HepG2 (cell line): ENCODE data around the gene CHST12. TPM values are rescaled to one million over a fixed set of nuclear protein-coding genes. Genes with fewer than 3 reads are reported as not detected.
A peak's percentile ranks its signal among the peaks of the same experiment; 100 is the strongest.

Experiments
- ATAC-seq: fragments of 200-7000 bp; cut with Tn5 transposase; 3 replicates; pipeline ENCODE4 v1.9.1; 2020; ENCODE audit warnings: mild to moderate bottlenecking, moderate library complexity
- BruUV-seq: library from RNA; stranded (reverse); fragments of 400-500 nt; replicated peaks from 2 replicates; lab custom pipeline; 2021; lab: Mats Ljungman, UMichigan
- CTCF ChIA-PET: fragments of 300-600 bp; formaldehyde crosslinking; extraction: SDS; loops from one replicate; lab custom pipeline; 2021; ENCODE audit warnings: low total read pairs, inconsistent platforms, low intra/inter-chr PET ratio; lab: Yijun Ruan, JAX
- POLR2A ChIA-PET: fragments of 350-600 bp; sonication (Branson Sonifier 250); formaldehyde crosslinking; loops from one replicate; lab custom pipeline; 2020; ENCODE audit warnings: antibody characterized with exemption, inconsistent platforms; lab: Yijun Ruan, JAX
- DNase-seq: peaks from one replicate; pipeline ENCODE4 v3.0.0-alpha.2; 2015; ENCODE audit warnings: low spot score
- FAIRE-seq: peaks from 3 replicates; lab custom pipeline; 2011; peaks lifted over from hg19 to GRCh38; lab: Jason Lieb, UNC
- H2AFZ ChIP-seq: one replicate; pipeline ENCODE4 v1.6.1; 2011; ENCODE audit warnings: low read length, inconsistent platforms
- H3K27ac ChIP-seq: fragments of 300-600 bp; 3 replicates; pipeline ENCODE4 v1.8.0; 2011; ENCODE audit warnings: mixed run types, mild to moderate bottlenecking, mixed read lengths, low read length, inconsistent platforms; ENCODE audit not compliant: insufficient read depth; ENCODE audit errors: extremely low read length
- H3K27me3 ChIP-seq, 2 experiments: fragments of 200-600 bp in 1 of 2; 2 replicates in 1 of 2; 3 replicates in 1 of 2; pipeline versions ENCODE4 v1.6.0 to v1.8.0; 2011; ENCODE audit warnings: low read length in 2 of 2, mild to moderate bottlenecking in 2 of 2, moderate library complexity in 2 of 2, inconsistent platforms in 1 of 2; ENCODE audit not compliant: insufficient read depth in 2 of 2, control insufficient read depth in 1 of 2
- H3K36me3 ChIP-seq, 2 experiments: fragments of 200-600 bp in 1 of 2; replicated peaks in 1 of 2; 2 replicates in 1 of 2; 3 replicates in 1 of 2; pipeline versions ENCODE4 v1.5.1 to v1.8.0; 2011; ENCODE audit warnings: low read length in 2 of 2, inconsistent platforms in 1 of 2; ENCODE audit not compliant: insufficient read depth in 2 of 2, control insufficient read depth in 1 of 2
- H3K4me1 ChIP-seq: 2 replicates; pipeline ENCODE4 v1.5.1; 2012; ENCODE audit warnings: low read length, inconsistent platforms; ENCODE audit not compliant: insufficient read depth
- H3K4me2 ChIP-seq: 2 replicates; pipeline ENCODE4 v1.6.0; 2011; ENCODE audit warnings: low read depth, low read length, inconsistent platforms
- H3K4me3 ChIP-seq, 3 experiments: fragments of 200-600 bp in 1 of 3; sonication (generic), shearing (Covaris generic) in 1 of 3; replicated peaks in 1 of 3; 2 replicates each; pipeline ENCODE4 v1.5.1; 2011 to 2016; ENCODE audit warnings: low read length in 3 of 3, inconsistent platforms in 2 of 3, low read depth in 2 of 3, mild to moderate bottlenecking in 2 of 3, control low read depth in 1 of 3, mixed read lengths in 1 of 3; ENCODE audit not compliant: insufficient read depth in 1 of 3
- H3K79me2 ChIP-seq: one replicate; pipeline ENCODE4 v1.6.1; 2011; ENCODE audit warnings: low read length, inconsistent platforms; ENCODE audit not compliant: insufficient read depth
- H3K9ac ChIP-seq: 2 replicates; pipeline ENCODE4 v1.6.0; 2011; ENCODE audit warnings: mild to moderate bottlenecking, low read depth, low read length, inconsistent platforms; ENCODE audit not compliant: insufficient read depth
- H3K9me3 ChIP-seq: 2 replicates; pipeline ENCODE4 v1.5.1; 2012; ENCODE audit warnings: mild to moderate bottlenecking, low read length
- H4K20me1 ChIP-seq: 2 replicates; pipeline ENCODE4 v1.6.0; 2011; ENCODE audit warnings: inconsistent platforms, mild to moderate bottlenecking, low read length, moderate library complexity; ENCODE audit not compliant: insufficient read depth
- ETV6 ChIP-seq: sonication (generic); formaldehyde crosslinking; conservative IDR thresholded peaks from 2 replicates; pipeline ENCODE4 v1.4.0; 2020; ENCODE audit warnings: missing genetic modification reagents
- GATAD2A ChIP-seq: IDR thresholded peaks from 2 replicates; pipeline ENCODE4 v1.6.1; 2016
- GPN1 ChIP-seq: sonication (generic); formaldehyde crosslinking; IDR thresholded peaks from 2 replicates; pipeline ENCODE4 v1.5.1; 2020; ENCODE audit warnings: missing genetic modification reagents, borderline replicate concordance
- MTA1 ChIP-seq: sonication (generic); formaldehyde crosslinking; IDR thresholded peaks from 2 replicates; pipeline ENCODE4 v1.4.0; 2020; ENCODE audit warnings: missing genetic modification reagents, mild to moderate bottlenecking, borderline replicate concordance
- NFE2L1 ChIP-seq: sonication (generic); formaldehyde crosslinking; IDR thresholded peaks from 2 replicates; pipeline ENCODE4 v1.4.0; 2020; ENCODE audit warnings: missing genetic modification reagents, mild to moderate bottlenecking, borderline replicate concordance
- NR3C1 ChIP-seq: sonication (generic); formaldehyde crosslinking; IDR thresholded peaks from 2 replicates; pipeline ENCODE4 v1.4.0; 2020; ENCODE audit warnings: missing genetic modification reagents
- ZBTB1 ChIP-seq: sonication (generic); formaldehyde crosslinking; IDR thresholded peaks from 2 replicates; pipeline ENCODE4 v1.4.0; 2020; ENCODE audit warnings: missing genetic modification reagents, borderline replicate concordance
- ZKSCAN8 ChIP-seq: IDR thresholded peaks from 2 replicates; pipeline ENCODE4 v1.6.1; 2016; ENCODE audit warnings: borderline replicate concordance, missing genetic modification reagents, missing compliant biosample characterization
- ZMAT3 ChIP-seq: sonication (generic); formaldehyde crosslinking; conservative IDR thresholded peaks from 2 replicates; pipeline ENCODE4 v1.7.0; 2021; ENCODE audit warnings: missing genetic modification reagents
- ZNF547 ChIP-seq: sonication (generic); formaldehyde crosslinking; IDR thresholded peaks from 2 replicates; pipeline ENCODE4 v1.5.1; 2020; ENCODE audit warnings: mild to moderate bottlenecking, missing genetic modification reagents
- ZNF703 ChIP-seq: sonication (generic); formaldehyde crosslinking; IDR thresholded peaks from 2 replicates; pipeline ENCODE4 v1.5.1; 2020; ENCODE audit warnings: missing genetic modification reagents, mild to moderate bottlenecking, moderate library complexity, borderline replicate concordance
- WGBS: methylation state at CpG from one replicate; pipeline ENCODE4 v1.1.6; 2017; ENCODE audit warnings: low lambda C conversion rate; 5-methylcytosine and 5-hydroxymethylcytosine counted together
- in situ Hi-C: cut with HindIII; loops from 2 replicates; pipeline ENCODE4 v1.10.0; 2017; ENCODE audit warnings: low pct_unique_long_range_greater_than_20kb; ENCODE audit not compliant: extremely low pct_ligation_motif_present
- intact Hi-C: fragments of 100-400 bp; cut with micrococcal nuclease; formaldehyde crosslinking; loops from one replicate; pipeline ENCODE4 v1.10.0; 2022; ENCODE audit not compliant: unreplicated experiment
- polyA plus RNA-seq, 8 experiments: library from polyadenylated mRNA; depleted of rRNA in 3 of 8; stranded (reverse) in 7 of 8; unstranded in 1 of 8; fragments of >200 nt; fragmentation: Illumina TruSeq in 4 of 8; extraction: Trizol in 4 of 8; gene quantifications; 2 replicates each; pipeline versions ENCODE4 v1.2.1 to v1.2.3, GENCODE V29; 2011 to 2016; ENCODE audit warnings: low read depth in 4 of 8, missing spikeins in 1 of 8, mixed read lengths in 1 of 8; ENCODE audit not compliant: insufficient read depth in 1 of 8
- total RNA-seq, 5 experiments: library from RNA; depleted of rRNA; stranded (reverse); fragments of >200 nt; fragmentation: Illumina TruSeq; extraction: Trizol; gene quantifications; 2 replicates each; pipeline ENCODE4 v1.2.3, GENCODE V29; 2016; ENCODE audit warnings: low read depth in 1 of 5
- TF ChIP-seq, protein P1 (sequence below): IDR thresholded peaks from 2 replicates; pipeline ENCODE4 v1.6.1; 2016
- TF ChIP-seq, protein P2 (sequence below): sonication (generic); formaldehyde crosslinking; IDR thresholded peaks from 2 replicates; pipeline ENCODE4 v1.4.0; 2020; ENCODE audit warnings: missing genetic modification reagents
- TF ChIP-seq, protein P3 (sequence below): sonication (generic); formaldehyde crosslinking; IDR thresholded peaks from 2 replicates; pipeline ENCODE4 v1.4.0; 2020; ENCODE audit warnings: low read depth, mild to moderate bottlenecking, missing genetic modification reagents

The CHST12 gene
- total and polyA plus RNA-seq, 2 of the 13 experiments (the other 11 are each of a cell fraction or from before 2014, with no cell fraction given) = 6.4 to 15.8 TPM

DNA sequence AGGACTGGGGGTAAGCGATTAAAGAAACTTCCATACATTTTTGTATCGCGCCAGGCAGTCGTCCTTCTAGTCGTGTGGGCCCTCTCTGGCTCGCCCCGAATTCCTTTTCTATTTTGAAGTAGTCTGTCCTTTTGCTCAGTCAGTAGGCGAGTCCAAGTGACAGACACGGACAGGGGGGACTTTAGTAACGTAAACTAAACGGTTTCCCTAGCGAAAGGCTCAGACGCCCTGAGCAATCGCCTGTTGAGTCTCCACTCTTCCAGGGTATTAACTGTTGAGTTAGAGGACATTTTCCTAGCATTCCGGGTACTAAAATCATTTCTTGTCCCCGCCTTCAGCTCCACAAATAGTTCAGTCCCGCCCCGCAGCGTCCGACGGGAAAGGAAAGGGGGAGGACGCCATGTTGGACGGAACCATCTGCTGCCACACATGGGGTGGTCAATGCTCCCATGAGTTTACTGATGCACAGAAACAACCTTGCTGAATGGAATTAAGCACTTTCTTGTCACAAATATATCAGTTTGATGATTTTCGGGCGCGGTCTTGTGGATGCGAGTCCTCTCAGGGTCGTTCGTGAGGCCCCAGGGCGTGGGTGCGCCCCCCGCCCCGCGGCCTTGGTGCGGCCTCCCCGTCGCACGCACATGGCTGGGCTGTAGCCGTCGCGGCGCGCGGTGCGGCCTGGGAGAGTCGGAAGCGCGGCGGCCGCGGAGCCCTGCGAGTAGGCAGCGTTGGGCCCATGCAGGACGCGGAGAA is 49.0 kb upstream of the CHST12 start, which contains the start of gene EIF3B:
TSS of gene EIF3B (plus strand) at position 642 of the 753 bp plus-strand sequence. CDS start at position 737, 95 bp downstream.
- peak; percentile 87 for DNase-seq
- Histone ChIP-seq H3K4me3 (peak within 1 kb of the TSS; percentile 96 to 98 (median 97)), H3K27ac (peak within 1 kb of the TSS; percentile 100), H4K20me1 (peaks cover 36% of the 10 kb centered on the region), H3K27me3 (no peaks in the 10 kb centered on the region; a peak in 1 of 5 replicates), H2AFZ (peak within 1 kb of the TSS; percentile 95), H3K4me1 (peaks cover 53% of the 10 kb centered on the region), H3K9ac (peak within 1 kb of the TSS; percentile 100), H3K4me2 (peak within 1 kb of the TSS; percentile 80), H3K9me3 (no peaks in the 10 kb centered on the region), H3K79me2 (peaks cover 59% of the 10 kb centered on the region), H3K36me3 (peaks cover 6 to 24% of the 10 kb centered on the region in 2 experiments; a peak in 4 of 5 replicates)
- under 1% methylated on average over 30 of the region's 55 CpGs for WGBS
- ChIA-PET CTCF (no interaction called here), POLR2A (interaction anchor here (0.6 to 1.7 kb wide), 17 partner anchors 11 to 204 kb away, joined by 3 to 10 read pairs (median 5); partner anchors contain the start of genes CHST12, MAD1L1, MRM2 and NUDT1)
- FAIRE-seq = peak; percentile 95
- ATAC-seq = peak; percentile 89
- in situ Hi-C loops = no loop called here
- intact Hi-C loops = loop anchor here (2.0 kb wide), 1 partner anchor 112 kb away; the partner anchor contains the start of genes MRM2 and NUDT1
- BruUV-seq = no TSS peak
- TF ChIP-seq ZNF703 (CRISPR knock-in tag) (no peak), ZKSCAN8 (CRISPR knock-in tag) (no peak), NFE2L1 (CRISPR knock-in tag) (no peak), GATAD2A (no peak), ZMAT3 (no peak; the same call in 1 of the 2 replicates), ZBTB1 (CRISPR knock-in tag) (no peak), ZNF547 (no peak; the same call in 1 of the 2 replicates), ETV6 (no peak), NR3C1 (CRISPR knock-in tag) (no peak), GPN1 (CRISPR knock-in tag) (peak; percentile 66; the same call in 1 of the 2 replicates), MTA1 (no peak)
- TF ChIP-seq, protein P1, sequence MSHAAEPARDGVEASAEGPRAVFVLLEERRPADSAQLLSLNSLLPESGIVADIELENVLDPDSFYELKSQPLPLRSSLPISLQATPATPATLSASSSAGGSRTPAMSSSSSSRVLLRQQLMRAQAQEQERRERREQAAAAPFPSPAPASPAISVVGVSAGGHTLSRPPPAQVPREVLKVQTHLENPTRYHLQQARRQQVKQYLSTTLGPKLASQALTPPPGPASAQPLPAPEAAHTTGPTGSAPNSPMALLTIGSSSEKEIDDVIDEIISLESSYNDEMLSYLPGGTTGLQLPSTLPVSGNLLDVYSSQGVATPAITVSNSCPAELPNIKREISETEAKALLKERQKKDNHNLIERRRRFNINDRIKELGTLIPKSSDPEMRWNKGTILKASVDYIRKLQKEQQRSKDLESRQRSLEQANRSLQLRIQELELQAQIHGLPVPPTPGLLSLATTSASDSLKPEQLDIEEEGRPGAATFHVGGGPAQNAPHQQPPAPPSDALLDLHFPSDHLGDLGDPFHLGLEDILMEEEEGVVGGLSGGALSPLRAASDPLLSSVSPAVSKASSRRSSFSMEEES (CRISPR knock-in tag) = no peak
- TF ChIP-seq, protein P2, sequence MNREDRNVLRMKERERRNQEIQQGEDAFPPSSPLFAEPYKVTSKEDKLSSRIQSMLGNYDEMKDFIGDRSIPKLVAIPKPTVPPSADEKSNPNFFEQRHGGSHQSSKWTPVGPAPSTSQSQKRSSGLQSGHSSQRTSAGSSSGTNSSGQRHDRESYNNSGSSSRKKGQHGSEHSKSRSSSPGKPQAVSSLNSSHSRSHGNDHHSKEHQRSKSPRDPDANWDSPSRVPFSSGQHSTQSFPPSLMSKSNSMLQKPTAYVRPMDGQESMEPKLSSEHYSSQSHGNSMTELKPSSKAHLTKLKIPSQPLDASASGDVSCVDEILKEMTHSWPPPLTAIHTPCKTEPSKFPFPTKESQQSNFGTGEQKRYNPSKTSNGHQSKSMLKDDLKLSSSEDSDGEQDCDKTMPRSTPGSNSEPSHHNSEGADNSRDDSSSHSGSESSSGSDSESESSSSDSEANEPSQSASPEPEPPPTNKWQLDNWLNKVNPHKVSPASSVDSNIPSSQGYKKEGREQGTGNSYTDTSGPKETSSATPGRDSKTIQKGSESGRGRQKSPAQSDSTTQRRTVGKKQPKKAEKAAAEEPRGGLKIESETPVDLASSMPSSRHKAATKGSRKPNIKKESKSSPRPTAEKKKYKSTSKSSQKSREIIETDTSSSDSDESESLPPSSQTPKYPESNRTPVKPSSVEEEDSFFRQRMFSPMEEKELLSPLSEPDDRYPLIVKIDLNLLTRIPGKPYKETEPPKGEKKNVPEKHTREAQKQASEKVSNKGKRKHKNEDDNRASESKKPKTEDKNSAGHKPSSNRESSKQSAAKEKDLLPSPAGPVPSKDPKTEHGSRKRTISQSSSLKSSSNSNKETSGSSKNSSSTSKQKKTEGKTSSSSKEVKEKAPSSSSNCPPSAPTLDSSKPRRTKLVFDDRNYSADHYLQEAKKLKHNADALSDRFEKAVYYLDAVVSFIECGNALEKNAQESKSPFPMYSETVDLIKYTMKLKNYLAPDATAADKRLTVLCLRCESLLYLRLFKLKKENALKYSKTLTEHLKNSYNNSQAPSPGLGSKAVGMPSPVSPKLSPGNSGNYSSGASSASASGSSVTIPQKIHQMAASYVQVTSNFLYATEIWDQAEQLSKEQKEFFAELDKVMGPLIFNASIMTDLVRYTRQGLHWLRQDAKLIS (CRISPR knock-in tag) = no peak
- TF ChIP-seq, protein P3, sequence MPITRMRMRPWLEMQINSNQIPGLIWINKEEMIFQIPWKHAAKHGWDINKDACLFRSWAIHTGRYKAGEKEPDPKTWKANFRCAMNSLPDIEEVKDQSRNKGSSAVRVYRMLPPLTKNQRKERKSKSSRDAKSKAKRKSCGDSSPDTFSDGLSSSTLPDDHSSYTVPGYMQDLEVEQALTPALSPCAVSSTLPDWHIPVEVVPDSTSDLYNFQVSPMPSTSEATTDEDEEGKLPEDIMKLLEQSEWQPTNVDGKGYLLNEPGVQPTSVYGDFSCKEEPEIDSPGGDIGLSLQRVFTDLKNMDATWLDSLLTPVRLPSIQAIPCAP (CRISPR knock-in tag) = no peak
